Eye (tissue), 1 donor: Measurements from ENCODE around the gene CCDC124.
"Not testable (repeated sequence)": the region's sequence is repeated elsewhere in the genome, so short reads cannot be mapped to it uniquely, and the experiment has no call there.

Experiments
- DNase-seq: peaks from one replicate; pipeline ENCODE4 v3.0.0-alpha.2; 2015

The CCDC124 gene, protein sequence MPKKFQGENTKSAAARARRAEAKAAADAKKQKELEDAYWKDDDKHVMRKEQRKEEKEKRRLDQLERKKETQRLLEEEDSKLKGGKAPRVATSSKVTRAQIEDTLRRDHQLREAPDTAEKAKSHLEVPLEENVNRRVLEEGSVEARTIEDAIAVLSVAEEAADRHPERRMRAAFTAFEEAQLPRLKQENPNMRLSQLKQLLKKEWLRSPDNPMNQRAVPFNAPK

DNA sequence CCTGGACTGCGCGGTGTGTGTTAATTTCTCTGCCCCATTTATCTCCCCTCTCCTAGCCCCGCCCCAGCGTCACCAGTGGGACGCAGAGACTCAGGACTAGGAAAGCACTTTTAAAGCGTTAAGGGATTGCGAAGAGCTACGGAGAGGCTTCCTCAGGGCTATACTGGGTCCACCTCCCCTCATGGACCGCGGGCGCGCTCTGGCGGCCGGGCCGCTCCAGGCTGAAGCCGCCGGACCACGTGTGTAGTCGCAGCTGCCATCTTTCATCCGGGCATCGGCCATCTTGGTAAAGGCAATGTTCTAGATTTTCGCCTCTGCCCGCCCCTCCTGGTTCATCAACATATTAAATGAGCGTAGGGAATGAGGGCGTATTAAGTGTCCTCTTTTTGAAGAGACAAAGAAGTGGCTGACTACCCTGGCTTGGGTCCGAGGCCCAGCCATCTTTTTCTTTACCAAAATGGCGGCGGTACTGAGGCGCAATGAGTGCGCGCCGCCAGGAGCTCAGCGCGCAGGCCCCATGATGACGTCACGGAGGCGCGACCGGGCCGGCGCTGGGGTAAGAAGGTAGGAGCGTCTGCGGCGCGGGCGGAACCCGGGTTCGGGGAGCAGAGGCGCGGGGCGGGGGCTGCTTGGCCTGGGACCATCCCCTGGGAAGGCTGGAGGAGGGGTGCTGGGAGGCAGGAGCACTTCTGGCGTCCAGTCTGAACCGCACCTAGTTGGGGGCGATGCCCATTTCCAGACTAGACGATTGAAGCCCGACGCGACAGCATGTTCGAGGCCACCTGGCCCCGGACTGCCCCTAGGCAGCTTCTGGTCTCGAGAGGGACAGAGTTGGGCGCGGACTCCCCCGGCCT is at the start of gene CCDC124:
TSS of gene CCDC124 (plus strand) at position 531 of the 854 bp plus-strand sequence. CDS start 3,406 bp downstream, outside the sequence.
- peak; percentile 98 for DNase-seq

DNA sequence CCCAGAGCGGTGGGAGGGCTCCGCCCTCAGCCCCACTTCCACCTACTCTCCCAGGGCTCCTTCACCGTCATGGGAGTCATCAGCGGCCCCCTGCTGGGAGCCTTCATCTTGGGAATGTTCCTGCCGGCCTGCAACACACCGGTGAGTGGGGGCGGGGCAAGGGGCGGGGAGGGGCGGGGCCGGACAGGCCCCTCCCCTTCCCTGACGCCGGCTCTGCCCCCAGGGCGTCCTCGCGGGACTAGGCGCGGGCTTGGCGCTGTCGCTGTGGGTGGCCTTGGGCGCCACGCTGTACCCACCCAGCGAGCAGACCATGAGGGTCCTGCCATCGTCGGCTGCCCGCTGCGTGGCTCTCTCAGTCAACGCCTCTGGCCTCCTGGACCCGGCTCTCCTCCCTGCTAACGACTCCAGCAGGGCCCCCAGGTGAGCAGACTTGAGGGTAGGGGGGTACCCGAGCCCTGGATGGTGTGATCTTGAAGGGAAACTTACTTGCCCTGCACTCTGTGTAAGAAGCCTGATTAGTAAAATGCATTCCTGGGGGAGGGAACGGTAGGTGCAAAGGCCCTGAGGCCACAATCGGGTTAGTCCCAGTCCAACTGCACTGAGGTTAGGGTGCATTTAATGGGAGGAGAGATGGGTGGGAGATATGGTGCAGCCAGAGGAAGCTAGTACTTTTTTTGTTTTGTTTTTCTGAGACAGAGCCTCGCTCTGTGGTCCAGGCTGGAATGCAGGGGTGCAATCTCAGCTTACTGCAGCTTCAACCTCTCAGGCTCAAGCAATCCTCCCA is 49.0 kb upstream of the CCDC124 start:
- DNase-seq: no peak

DNA sequence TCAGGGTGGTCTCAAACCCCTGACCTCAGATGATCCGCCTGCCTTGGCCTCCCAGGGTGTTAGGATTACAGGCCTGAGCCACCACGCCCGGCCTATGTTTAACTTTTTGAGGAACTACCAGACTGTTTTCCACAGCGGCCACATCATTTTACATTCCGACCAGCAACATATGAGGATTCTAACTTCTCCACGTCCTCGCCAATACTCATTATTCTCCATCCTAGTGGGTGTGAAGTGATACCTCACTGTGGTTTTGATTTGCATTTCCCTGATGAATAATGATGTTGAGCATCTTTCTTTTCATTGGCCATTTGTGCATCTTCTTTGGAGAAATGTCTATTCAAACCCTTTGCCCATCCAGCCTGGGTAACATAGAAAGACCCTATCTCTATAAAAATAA is 46.3 kb upstream of the CCDC124 start:
- DNase-seq: no peak

DNA sequence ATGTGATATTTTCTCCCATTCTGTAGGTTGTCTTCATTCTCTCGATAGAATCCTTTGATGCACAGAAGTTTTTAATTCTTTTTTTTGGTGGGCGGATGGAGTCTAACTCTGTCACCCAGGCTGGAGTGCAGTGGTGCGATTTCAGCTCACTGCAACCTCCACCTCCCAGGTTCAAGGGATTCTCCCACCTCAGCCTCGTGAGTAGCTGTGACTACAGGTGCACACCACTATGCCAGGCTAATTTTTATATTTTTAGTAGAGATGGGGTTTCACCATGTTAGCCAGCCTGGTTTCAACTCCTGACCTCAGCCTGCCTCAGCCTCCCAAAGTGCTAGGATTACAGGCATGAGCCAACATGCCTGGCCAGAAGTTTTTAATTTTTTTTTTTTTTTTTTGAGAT is 45.6 kb upstream of the CCDC124 start:
- DNase-seq: not testable (repeated sequence)

DNA sequence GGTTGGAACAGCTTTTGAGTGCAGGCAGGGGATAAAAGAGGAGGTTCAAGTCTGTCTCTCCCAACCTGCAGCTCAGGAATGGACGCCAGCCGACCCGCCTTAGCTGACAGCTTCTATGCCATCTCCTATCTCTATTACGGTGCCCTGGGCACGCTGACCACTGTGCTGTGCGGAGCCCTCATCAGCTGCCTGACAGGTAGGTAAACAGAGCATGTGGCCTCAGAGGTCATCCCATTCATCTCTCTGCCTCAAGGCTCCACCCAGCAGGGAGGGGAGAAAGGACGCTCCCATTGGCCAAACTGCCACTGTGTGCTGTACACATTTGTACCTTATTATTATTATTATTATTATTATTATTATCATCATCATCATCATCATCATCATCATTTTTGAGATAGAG is 44.6 kb upstream of the CCDC124 start:
- no peak for DNase-seq

DNA sequence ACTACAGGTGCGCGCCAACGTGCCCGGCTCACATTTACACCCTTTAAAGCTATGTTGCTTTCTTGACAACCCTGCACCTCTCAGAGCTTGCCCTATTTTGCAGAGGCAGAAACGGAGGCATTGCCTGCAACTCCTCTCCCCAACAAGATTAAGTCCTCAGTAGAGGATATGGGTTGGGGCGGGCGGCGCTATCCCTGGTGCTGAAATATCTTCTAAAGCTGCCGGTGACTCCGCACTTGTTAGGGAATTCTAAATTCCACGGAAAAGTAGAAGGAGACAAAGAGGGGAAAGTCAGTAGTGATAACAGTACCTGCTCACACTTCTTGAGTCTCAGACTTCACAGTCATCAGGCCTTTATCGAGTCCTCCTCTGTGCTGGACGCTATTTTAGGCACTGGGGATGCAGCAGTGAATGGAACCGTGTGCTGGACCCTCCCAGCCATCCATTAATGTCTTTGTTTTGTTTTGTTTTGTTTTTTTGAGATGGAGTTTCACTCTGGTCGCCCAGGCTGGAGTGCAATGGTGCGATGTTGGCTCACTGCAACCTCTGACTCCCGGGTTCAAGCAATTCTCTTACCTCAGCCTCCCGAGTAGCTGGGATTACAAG is 43.1 kb upstream of the CCDC124 start:
- DNase-seq: peak; percentile 82

DNA sequence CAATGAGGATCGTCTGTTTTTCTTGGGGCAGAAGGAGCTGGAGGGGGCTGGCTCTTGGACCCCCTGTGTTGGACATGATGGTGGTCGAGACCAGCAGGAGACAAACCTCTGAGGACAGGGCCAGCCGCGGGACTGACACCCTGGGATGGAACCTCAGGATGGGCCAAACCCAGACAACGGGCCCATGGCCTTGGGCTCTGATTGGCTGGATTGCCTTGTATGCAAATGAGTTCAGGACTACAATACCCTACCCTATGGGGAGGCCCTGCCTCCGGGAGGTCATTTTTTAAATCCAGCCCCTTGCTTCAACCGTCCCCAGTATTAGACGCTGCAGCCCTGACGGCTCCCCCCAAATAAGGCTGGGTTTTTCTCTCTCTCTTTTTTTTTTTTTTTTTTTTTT is 39.0 kb upstream of the CCDC124 start:
- DNase-seq: no peak

DNA sequence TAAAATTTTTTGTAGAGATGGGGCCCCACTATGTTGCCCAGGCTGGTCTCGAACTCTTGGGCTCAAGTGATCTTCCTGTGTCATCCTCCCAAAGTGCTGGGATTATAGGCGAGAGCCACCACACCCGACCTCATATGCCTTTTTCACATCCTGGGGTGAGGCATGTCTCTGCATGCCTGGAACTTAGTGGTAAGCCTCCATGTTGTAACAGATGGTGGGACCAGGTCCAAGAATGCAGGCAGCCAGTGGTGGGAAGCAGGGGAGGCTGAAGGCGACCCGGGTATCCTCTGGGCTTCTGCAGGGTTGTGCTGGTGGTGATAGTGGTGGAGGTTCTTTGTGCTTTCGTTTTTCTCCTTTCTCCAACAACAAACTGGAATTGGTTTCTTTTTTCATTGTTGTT is 30.1 kb upstream of the CCDC124 start:
- no peak for DNase-seq

DNA sequence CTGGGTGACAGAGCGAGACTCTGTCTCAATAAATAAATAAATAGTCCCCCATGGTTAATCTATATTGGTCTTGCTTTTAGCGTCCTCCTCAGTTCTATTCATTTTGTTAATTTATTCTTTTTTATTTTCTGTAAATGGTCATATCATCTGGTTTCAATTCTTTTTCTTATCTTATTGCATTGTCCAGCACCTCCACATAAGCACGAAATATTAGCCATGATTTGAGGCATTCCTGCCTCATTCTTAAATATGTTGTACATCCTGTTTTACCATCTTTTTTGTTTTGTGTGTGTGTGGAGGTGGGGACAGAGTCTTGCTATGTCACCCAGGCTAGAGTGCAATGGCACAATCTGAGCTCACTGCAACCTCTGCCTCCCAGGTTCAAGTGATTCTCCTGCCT is 24.6 kb upstream of the CCDC124 start:
- no peak for DNase-seq

DNA sequence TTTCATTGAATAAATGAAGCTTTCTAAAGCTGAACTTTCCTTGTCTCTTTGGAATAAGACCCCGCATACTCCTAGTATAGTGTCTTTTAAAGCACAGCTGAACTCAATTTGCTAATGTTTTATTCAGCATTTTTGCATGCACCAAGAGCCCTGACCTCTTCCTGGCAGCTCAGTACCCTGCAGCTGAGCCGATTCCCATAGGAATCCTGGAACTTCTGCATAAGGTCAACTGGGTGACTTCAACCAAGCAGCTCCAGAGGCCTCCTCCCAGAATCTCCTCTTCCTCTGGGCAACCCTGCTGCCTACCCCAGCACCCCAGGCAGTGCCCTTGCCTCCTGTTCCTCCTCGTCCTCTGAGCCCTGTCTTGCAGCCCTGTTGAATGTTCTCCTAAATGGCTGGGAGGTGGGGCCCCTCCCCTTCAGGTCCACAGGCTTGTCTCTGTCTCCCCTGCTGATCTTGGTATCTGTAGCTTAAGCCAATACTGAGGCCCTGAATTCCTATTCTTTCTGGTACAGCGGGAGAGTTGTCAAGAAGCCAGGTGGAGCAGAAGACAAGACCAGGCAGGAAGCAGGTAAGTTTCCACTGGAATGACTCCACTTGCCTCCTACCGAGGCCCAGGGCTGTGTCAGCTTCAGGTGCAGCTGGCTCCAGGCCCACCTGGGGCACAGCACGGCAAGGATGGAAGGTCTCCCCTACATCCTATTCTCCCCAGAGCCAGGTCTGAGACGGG is 23.6 kb upstream of the CCDC124 start:
- DNase-seq: no peak

DNA sequence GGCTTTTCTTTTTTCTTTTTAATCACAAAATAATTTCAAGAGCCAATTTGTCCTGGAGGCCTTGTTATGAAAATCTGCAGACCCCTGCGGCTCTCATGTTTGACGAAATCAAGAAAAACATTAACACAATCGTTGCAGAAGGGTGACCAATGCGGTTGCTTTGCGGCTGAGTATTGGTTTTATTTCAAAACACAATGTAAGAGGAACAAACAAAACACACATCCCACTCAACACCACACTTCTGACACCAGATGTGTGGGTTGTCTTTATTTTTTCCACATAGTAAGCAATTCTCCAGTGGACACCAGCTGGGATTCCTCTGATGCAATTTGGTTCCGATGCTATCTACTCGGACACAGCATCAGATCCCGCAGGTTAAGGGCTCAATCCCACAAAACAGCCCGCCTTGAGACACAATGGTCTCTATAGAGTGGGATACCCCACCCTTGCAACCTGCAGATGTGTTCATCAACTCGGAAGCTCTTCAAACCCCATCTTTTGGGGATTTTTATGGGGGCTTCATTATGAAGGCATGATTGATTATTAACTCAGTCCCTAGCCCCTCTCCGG is 21.9 kb upstream of the CCDC124 start:
- no peak for DNase-seq

DNA sequence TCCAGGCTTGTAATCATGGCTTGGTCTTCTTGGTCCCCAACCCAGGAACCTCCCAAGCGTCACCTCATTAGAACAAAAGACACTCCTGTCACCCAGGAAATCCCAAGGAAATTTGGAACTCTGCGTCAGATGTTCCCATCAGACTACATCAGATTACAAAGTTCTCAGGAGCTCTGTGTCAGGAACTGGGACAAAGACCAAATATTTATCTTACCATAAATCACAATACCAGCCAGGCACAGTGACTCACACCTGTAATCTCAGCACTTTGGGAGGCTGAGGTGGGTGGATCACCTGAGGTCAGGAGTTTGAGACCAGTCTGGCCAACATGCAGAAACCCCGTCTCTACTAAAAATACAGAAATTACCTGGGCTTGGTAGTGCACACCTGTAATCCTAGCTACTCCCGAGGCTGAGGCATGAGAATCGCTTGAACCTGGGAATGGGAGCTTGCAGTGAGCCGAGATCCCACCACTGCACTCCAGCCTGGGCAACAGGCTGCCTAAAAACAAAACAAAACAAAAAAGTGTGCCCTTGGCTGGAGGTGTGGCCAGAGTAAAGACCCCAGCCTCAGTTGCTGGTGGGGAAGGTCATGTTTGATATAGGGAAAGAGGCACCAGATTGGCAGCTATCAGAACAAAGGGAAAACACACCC is 16.7 kb upstream of the CCDC124 start:
- DNase-seq: no peak

DNA sequence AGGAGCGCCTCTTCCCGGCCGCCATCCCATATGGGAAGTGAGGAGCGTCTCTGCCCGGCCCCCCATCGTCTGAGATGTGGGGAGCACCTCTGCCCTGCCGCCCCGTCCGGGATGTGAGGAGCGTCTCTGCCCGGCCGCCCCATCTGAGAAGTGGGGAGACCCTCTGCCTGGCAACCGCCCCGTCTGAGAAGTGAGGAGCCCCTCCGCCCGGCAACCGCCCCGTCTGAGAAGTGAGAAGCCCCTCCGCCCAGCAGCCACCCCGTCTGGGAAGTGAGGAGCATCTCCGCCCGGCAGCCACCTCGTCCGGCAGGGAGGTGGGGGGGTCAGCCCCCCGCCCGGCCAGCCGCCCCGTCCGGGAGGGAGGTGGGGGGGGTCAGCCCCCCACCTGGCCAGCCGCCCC is 14.7 kb upstream of the CCDC124 start:
- not testable (repeated sequence) for DNase-seq

DNA sequence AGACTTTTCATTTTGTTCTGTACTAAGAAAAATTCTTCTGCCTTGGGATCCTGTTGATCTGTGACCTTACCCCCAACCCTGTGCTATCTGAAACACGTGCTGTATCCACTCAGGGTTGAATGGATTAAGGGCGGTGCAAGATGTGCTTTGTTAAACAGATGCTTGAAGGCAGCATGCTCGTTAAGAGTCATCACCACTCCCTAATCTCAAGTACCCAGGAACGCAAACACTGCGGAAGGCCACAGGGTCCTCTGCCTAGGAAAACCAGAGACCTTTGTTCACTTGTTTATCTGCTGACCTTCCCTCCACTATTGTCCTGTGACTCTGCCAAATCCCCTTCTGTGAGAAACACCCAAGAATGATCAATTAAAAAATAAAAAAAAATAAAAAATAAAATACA is 13.7 kb upstream of the CCDC124 start:
- not testable (repeated sequence) for DNase-seq

DNA sequence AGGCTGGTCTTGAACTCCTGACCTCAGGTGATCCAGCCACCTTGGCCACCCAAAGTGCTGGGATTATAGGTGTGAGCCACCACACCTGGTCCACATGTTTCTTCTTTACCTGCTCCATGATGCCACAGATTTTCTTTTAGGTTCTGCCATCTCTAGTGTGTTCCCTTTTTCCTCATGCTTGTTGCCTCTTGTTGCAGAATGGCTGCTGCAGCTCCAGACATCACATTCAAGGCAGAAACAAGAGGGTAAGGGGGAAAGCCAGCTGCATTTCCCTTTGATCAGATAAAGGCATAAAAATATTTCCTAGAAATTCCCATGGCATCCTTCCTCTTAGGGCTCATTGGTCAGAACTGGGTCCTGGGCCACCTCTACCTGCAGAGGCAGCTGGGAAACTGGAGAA is 12.3 kb upstream of the CCDC124 start:
- no peak for DNase-seq

DNA sequence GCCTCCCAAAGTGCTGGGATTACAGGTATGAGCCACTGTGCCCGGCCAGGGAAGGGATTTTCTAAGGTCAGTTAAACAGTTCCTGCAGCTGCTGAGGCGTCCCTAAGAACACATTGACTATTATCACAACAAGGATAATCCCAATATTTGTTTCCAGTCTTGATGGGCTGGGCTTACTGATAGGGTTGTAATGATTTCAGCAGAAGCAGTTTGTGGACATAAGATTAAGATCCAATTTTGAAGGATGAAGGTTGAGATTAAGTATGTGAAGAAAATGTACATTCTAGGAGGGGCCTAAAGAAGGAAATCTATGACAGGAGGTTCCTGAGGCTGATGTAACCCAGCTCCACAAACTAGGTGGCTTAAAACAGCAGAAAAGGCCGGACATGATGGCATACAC is 10.7 kb upstream of the CCDC124 start:
- DNase-seq: no peak

DNA sequence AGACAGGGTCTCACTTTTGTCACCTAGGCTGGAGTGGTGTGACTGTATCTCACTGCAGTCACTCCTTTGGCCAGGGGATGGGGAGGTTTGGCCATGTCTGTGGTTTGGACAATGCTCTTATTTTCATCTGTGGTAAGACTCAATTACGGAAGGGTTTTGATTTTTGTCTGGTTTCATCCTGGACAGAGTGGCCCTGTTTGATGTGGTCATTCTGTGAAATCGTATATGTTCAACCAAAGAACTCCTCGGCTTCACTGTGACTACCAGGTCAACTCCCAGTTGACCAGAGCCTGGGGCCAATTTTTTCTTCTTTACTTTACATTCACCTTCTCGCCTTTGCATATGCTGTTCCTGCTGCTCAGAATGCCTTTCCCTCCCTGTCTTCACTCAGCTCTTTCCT is 6.8 kb upstream of the CCDC124 start:
- DNase-seq: no peak

DNA sequence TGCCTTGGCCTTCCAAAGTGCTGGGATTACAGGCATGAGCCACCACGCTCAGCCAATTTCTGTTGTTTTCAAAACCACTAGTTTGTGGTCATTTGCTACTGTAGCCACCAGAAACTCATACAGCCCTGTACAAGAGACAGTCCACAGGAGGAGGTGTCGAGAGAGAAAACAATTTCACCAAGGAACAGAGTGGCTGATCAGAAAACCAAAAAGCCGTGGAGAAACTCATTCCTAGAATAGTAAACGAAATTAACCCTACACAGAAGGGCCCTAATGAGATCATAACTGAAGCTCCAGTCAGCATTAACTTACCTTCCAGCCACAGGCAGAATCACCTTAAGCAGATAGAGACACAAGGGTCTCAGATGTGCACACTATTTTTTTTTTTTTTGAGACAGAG is 3.8 kb upstream of the CCDC124 start:
- DNase-seq: no peak

DNA sequence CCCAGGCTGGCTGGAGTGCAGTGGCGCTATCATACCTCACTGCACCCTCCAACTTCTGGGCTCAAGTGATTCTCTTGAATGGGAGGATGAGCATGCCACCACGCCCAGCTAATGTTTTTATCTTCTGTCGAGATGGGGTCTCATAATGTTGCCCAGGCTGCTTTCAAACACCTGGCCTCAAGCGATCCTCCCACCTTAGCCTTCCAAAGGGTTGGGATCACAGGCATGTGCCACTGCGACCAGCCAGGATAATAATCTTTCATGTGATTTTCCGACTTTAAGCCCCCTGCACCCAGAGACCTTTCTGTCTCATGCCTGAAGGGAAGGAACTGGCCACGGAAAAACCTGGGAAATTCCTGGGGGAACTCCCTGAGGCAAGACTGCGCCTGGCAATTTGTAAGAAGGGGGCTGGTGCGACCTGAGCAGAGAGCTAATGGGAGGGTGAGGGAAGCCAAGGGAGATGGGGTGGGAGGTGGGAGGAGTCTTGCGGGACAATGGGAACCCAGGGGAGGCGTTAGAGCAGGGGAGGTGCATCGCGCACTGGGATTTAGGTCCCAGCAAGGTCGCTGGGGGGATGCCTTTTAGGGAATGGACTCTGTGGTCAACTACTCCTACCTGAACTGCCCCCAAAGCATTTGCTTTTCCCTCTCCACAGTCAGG is 1.2 kb upstream of the CCDC124 start:
- peak; percentile 50 for DNase-seq

DNA sequence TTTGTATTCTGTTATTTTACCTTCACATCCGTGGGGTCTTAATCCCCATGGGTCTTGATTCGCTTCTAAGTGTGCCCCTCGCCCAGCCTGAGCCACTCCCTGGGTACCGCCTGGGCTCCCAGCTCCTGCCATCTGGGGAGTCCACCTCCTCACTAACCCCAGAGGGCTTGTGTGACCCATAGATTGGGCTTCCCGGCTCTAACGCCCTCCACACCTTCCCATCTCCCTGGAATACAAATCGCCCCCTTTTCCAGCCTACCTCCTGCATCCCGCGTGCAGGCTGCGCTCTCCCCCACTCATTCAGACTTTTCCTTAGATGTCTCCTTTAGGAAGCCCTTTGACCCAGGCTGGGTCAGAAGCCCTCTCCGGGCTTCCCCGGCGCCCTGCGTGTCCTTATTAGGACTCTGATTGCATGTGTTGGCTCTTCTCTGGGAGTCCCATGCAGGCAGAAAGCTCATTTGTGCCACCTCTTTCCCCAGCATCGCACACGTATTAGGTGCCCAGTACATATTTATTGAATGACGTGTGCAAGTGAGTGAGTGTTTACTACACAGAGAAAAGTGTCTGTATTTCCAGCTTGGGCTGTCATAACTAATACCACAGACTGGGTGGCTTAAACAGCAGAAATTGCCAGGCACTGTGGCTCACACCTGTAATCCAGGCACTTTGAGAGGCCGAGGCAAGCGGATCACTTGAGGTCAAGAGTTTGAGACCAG is 757 bp downstream of the CCDC124 start:
- no peak for DNase-seq
